ENCODE data around the gene AKT1S1. TPM values are rescaled to one million over a fixed set of nuclear protein-coding genes. Genes with fewer than 3 reads are reported as not detected.

AKT1S1 gene
- total RNA-seq, 1 experiment from 2014 or later = 64.6 TPM

DNA sequence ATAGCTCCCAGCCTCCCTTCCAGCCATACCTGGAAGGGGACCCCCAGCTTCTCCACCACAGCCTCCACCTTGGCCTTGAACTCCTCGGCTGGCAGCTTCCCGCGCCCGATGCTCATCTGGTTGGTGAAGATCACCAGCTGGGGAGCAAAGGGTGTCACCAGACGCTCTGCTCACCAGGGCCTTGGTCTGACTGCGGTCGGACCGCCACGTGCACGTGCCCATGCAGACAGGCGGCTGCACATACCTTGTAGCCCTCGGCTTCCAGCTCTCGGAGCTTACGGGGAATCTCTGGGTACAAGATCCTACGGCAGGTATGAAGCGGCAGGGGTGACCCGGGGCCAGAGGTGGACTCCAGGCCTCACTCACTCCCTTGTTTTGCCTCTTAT lies 13.2 kb downstream of the AKT1S1 start:
- H3K4me1 Mint-ChIP-seq (ENCODE audit: low read depth, unreplicated experiment) = peaks cover 21% of the 10 kb centered on the region
- peak in 1 of 2 experiments; percentile 33 for DNase-seq
- no peaks in the 10 kb centered on the region for H3K9me3 Mint-ChIP-seq (ENCODE audit: unreplicated experiment)
- H3K36me3 Mint-ChIP-seq (ENCODE audit: insufficient read depth, unreplicated experiment) = peaks cover 87% of the 10 kb centered on the region
- ChIA-PET POLR2A (no interaction called here), CTCF (no interaction called here)
- intact Hi-C loops (cut with micrococcal nuclease; ENCODE audit: unreplicated experiment) = no loop called here
- H3K27me3 Mint-ChIP-seq (ENCODE audit: insufficient read depth, unreplicated experiment) = no peaks in the 10 kb centered on the region
- Histone ChIP-seq H3K9me3 (no peaks in the 10 kb centered on the region), H3K36me3 (ENCODE audit: control insufficient read depth, insufficient read depth, low read length) (peaks cover 13% of the 10 kb centered on the region), H3K27me3 (replicated peaks; ENCODE audit: control insufficient read depth, insufficient read depth, low read length) (no peaks in the 10 kb centered on the region), H3K4me3 (ENCODE audit: low read depth, low read length) (no peak overlapping the region), H3K4me1 (peaks cover 20% of the 10 kb centered on the region)
- no TSS peak for BruUV-seq (replicated peaks)
- H3K27ac Mint-ChIP-seq (ENCODE audit: unreplicated experiment) = no peak overlapping the region
- H3K4me3 Mint-ChIP-seq (ENCODE audit: unreplicated experiment) = no peak overlapping the region
- TF ChIP-seq, protein P1, sequence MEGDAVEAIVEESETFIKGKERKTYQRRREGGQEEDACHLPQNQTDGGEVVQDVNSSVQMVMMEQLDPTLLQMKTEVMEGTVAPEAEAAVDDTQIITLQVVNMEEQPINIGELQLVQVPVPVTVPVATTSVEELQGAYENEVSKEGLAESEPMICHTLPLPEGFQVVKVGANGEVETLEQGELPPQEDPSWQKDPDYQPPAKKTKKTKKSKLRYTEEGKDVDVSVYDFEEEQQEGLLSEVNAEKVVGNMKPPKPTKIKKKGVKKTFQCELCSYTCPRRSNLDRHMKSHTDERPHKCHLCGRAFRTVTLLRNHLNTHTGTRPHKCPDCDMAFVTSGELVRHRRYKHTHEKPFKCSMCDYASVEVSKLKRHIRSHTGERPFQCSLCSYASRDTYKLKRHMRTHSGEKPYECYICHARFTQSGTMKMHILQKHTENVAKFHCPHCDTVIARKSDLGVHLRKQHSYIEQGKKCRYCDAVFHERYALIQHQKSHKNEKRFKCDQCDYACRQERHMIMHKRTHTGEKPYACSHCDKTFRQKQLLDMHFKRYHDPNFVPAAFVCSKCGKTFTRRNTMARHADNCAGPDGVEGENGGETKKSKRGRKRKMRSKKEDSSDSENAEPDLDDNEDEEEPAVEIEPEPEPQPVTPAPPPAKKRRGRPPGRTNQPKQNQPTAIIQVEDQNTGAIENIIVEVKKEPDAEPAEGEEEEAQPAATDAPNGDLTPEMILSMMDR (IDR thresholded peaks at IDR 0.05; ENCODE audit: insufficient read depth in 1 of 2, low read depth in 1 of 2, low read length in 1 of 2, severe bottlenecking in 1 of 2, unreplicated experiment in 1 of 2) = no peak

DNA sequence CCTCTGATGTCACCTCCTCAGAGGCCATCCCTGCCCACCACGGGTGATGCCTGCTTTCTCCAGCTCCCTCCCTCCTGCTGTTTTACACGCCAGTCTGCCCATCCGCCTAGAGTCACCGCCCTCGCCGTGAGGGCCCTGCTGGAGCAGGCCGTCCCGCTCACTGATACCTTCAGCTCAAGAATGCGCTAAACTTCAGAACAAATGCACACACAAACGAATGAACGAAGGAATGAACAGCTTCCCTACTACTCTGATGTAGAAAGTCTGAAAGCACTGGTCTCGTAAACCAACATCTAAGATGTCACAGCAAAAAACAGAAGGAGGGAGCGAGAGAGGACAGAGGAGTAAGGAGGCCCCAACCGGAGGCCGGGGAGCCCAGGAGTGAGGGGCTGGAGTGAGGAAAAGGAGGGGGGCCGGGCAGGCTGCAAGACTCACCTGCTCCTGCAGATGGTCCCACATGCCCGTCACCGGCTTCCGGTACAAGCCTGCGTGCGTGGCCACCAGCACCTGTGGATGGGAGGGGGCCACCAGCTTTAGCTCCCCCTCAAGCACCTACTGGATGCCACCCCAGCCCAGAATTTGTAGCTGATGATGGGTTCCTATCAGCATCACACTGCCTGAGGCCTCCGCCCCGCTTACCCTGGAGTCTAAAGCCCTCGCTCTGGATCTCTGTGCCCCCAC lies 13.8 kb downstream of the AKT1S1 start:
- no peak overlapping the region for H3K27ac Mint-ChIP-seq (ENCODE audit: unreplicated experiment)
- CTCF ChIA-PET = interaction anchor here (1.3 kb wide), 1 partner anchor 13 kb away, joined by 4 read pairs; the partner anchor contains the start of gene PTOV1
- no peaks in the 10 kb centered on the region for H3K9me3 Mint-ChIP-seq (ENCODE audit: unreplicated experiment)
- H3K27me3 ChIP-seq (replicated peaks; ENCODE audit: control insufficient read depth, insufficient read depth, low read length) = no peaks in the 10 kb centered on the region
- no peak for DNase-seq
- no peaks in the 10 kb centered on the region for H3K9me3 ChIP-seq
- no peak overlapping the region for H3K4me3 Mint-ChIP-seq (ENCODE audit: unreplicated experiment)
- peaks cover 13% of the 10 kb centered on the region for H3K36me3 ChIP-seq (ENCODE audit: control insufficient read depth, insufficient read depth, low read length)
- H3K4me1 ChIP-seq = peaks cover 15% of the 10 kb centered on the region
- H3K36me3 Mint-ChIP-seq (ENCODE audit: insufficient read depth, unreplicated experiment) = peaks cover 92% of the 10 kb centered on the region
- BruUV-seq (replicated peaks) = no TSS peak
- intact Hi-C loops (cut with micrococcal nuclease; ENCODE audit: unreplicated experiment) = no loop called here
- no peaks in the 10 kb centered on the region for H3K27me3 Mint-ChIP-seq (ENCODE audit: insufficient read depth, unreplicated experiment)
- TF ChIP-seq, protein P1 (IDR thresholded peaks at IDR 0.05; ENCODE audit: insufficient read depth in 1 of 2, low read depth in 1 of 2, low read length in 1 of 2, severe bottlenecking in 1 of 2, unreplicated experiment in 1 of 2) = no peak
- H3K4me3 ChIP-seq (ENCODE audit: low read depth, low read length) = no peak overlapping the region
- H3K4me1 Mint-ChIP-seq (ENCODE audit: low read depth, unreplicated experiment) = peaks cover 21% of the 10 kb centered on the region
- POLR2A ChIA-PET = no interaction called here

DNA sequence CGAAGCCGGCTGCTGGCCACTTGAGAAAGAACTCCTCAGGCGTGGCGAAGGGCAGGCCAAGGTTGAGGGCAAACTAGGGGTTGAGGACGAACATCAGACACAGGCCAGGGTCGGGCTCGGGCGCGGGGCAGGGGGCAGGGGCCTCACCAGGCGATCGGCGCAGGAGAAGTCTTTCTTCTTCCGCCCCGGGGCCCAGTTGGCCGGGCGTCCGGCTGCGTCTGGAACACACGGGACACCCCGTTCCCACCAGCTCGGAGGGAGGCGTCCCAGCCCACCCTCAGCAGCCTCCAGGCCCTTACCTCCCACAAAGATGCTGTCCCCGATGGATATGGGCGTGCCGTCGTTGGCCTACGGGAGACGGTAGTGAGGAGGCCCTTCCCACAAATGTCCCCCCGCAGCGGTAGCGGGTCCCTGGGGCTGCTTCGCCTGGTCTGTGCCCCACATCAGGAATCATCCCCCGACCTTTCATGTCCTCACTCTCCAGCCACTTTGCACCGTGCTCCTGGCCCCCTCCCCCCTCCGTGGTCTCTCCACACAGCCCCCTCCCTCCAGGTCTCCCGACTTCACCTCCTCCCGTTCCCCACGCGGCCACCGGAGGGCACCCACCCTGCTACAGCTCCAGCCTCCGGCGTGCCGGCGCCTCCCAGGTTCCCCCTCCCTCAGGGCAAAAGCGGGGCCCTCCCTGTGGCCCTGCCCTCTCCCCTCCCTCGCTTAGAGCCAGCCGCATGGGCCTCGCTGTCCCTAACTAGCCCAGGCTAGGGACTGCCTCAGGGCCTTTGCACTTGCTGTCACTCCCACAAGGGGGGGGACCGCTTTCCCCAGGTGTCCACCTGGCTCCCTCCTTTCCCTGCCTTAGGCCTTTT lies 14.5 kb downstream of the AKT1S1 start:
- no peak overlapping the region for H3K4me3 ChIP-seq (ENCODE audit: low read depth, low read length)
- TF ChIP-seq, protein P1 (IDR thresholded peaks at IDR 0.05; ENCODE audit: insufficient read depth in 1 of 2, low read depth in 1 of 2, low read length in 1 of 2, severe bottlenecking in 1 of 2, unreplicated experiment in 1 of 2) = peak; percentile 26 to 39
- BruUV-seq (replicated peaks) = no TSS peak
- intact Hi-C loops (cut with micrococcal nuclease; ENCODE audit: unreplicated experiment) = no loop called here
- no peak overlapping the region for H3K27ac Mint-ChIP-seq (ENCODE audit: unreplicated experiment)
- POLR2A ChIA-PET = no interaction called here
- H3K27me3 Mint-ChIP-seq (ENCODE audit: insufficient read depth, unreplicated experiment) = no peaks in the 10 kb centered on the region
- peaks cover 21% of the 10 kb centered on the region for H3K4me1 Mint-ChIP-seq (ENCODE audit: low read depth, unreplicated experiment)
- H3K9me3 ChIP-seq = no peaks in the 10 kb centered on the region
- peaks cover 13% of the 10 kb centered on the region for H3K36me3 ChIP-seq (ENCODE audit: control insufficient read depth, insufficient read depth, low read length)
- no peak overlapping the region for H3K4me3 Mint-ChIP-seq (ENCODE audit: unreplicated experiment)
- DNase-seq = peak in 1 of 2 experiments; percentile 70
- H3K27me3 ChIP-seq (replicated peaks; ENCODE audit: control insufficient read depth, insufficient read depth, low read length) = no peaks in the 10 kb centered on the region
- H3K9me3 Mint-ChIP-seq (ENCODE audit: unreplicated experiment) = no peaks in the 10 kb centered on the region
- H3K4me1 ChIP-seq = peaks cover 10% of the 10 kb centered on the region
- CTCF ChIA-PET = interaction anchor here (1.3 kb wide), 1 partner anchor 12 kb away, joined by 4 read pairs; the partner anchor contains the start of gene PTOV1
- H3K36me3 Mint-ChIP-seq (ENCODE audit: insufficient read depth, unreplicated experiment) = peaks cover 96% of the 10 kb centered on the region
